Hepatocyte (in vitro differentiated cells): Measurements from ENCODE around the gene NFKBIZ.

Source experiments
- EZH2 ChIP-seq: fragments of 200-600 bp; sonication (generic); IDR thresholded peaks from 2 replicates; pipeline ENCODE4 v1.6.1; 2016; ENCODE audit warnings: antibody characterized with exemption, mild to moderate bottlenecking, borderline replicate concordance
- TF ChIP-seq, protein P1 (sequence below): fragments of 200-600 bp; sonication (generic); IDR thresholded peaks from 2 replicates; pipeline ENCODE4 v1.5.1; 2016; ENCODE audit warnings: antibody characterized with exemption, mild to moderate bottlenecking; ENCODE audit not compliant: poor library complexity

DNA sequence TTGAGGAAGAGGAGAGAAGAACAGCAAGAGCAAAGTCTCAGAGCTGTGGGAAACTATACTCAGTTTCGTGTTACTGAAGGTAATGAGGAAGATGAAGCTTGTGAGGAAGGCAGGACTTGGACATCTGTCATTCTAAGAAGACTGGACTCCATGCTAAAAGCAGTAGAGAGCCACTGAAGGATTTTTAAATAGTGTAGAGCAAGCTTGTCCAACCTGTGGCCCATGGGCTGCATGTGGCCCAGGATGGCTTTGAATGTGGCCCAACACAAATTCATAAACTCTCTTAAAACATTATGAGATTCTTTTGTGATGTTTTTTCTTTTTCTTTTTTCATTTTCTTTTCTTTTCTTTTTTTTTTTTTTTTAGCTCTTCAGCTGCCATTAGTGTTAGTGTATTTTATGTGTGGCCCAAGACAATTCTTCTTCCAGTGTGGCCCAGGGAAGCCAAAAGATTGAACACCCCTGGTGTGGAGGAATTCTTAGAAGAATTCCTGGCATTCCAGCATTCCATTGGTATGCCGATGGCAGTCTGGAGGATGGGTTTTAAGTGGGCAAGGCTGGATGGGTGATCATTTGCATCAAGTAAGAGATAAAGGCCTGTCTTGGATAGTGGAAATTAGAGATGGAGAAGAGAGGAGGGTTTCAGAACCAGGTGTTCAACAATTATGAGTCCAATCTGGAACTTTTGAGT is 6.9 kb upstream of the NFKBIZ start:
- TF ChIP-seq, protein P1, sequence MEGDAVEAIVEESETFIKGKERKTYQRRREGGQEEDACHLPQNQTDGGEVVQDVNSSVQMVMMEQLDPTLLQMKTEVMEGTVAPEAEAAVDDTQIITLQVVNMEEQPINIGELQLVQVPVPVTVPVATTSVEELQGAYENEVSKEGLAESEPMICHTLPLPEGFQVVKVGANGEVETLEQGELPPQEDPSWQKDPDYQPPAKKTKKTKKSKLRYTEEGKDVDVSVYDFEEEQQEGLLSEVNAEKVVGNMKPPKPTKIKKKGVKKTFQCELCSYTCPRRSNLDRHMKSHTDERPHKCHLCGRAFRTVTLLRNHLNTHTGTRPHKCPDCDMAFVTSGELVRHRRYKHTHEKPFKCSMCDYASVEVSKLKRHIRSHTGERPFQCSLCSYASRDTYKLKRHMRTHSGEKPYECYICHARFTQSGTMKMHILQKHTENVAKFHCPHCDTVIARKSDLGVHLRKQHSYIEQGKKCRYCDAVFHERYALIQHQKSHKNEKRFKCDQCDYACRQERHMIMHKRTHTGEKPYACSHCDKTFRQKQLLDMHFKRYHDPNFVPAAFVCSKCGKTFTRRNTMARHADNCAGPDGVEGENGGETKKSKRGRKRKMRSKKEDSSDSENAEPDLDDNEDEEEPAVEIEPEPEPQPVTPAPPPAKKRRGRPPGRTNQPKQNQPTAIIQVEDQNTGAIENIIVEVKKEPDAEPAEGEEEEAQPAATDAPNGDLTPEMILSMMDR, result no peak
- TF ChIP-seq EZH2, result no peak
